Measurements from ENCODE around the gene PTPRH.

PTPRH gene

GRCh38 chr19:55132453-55133129 lies 76.7 kb downstream of the PTPRH start:
- peak in 2 of 3 experiments; percentile 13 to 33 for TF ChIP-seq CTCF (IDR thresholded peaks at IDR 0.05; ENCODE audit: unreplicated experiment in 3 of 3)
- Mint-ChIP-seq H3K27me3 (ENCODE audit: low read depth) (peaks cover 6% of the 10 kb centered on the region), H3K4me3 (no peak overlapping the region), H3K36me3 (ENCODE audit: low read depth) (no peaks in the 10 kb centered on the region), H3K4me1 (no peaks in the 10 kb centered on the region), H3K9me3 (no peaks in the 10 kb centered on the region), H3K27ac (no peak overlapping the region)

DNA sequence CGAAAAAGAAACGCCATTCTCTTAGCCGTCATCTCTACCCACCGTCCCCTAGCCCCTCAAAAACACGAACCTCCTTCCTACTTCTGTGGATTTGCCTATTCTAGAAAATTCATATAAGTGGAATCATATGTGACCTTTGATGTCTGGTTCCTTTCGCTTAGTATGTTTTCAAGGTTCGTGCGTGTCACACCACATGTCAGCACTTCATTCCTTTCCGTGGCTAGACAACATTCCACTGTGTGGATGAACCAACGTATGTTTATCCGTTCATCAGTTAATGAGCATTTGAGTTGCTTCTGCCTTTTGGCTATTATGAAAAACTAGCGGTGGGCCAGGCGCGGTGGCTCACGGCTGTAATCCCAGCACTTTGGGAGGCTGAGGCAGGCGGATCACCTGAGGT lies 77.9 kb downstream of the PTPRH start:
- Mint-ChIP-seq H3K27ac (no peak overlapping the region), H3K4me1 (no peaks in the 10 kb centered on the region), H3K4me3 (no peak overlapping the region), H3K36me3 (ENCODE audit: low read depth) (no peaks in the 10 kb centered on the region), H3K9me3 (no peaks in the 10 kb centered on the region), H3K27me3 (ENCODE audit: low read depth) (peaks cover 10% of the 10 kb centered on the region)
- TF ChIP-seq CTCF (IDR thresholded peaks at IDR 0.05; ENCODE audit: unreplicated experiment in 3 of 3) = no peak

Measured in nephron (organoid).